CD4-positive, alpha-beta T cell (primary cell): Measurements from ENCODE around the gene ELFN2. TPM values are rescaled to one million over a fixed set of nuclear protein-coding genes. Genes with fewer than 3 reads are reported as not detected.

Experiments used
- ATAC-seq: fragments of 200-7000 bp; cut with Tn5 transposase; one replicate; pipeline ENCODE4 v1.10.0; 2022; ENCODE audit warnings: mild to moderate bottlenecking; ENCODE audit not compliant: poor library complexity
- CTCF ChIA-PET: fragments of 350-600 bp; sonication (Branson Sonifier 250); formaldehyde crosslinking; loops from one replicate; lab custom pipeline; 2021; ENCODE audit warnings: antibody characterized with exemption, inconsistent platforms; lab: Charles Lee
- POLR2A ChIA-PET: fragments of 350-600 bp; sonication (Branson Sonifier 250); formaldehyde crosslinking; loops from one replicate; lab custom pipeline; 2021; ENCODE audit warnings: antibody characterized with exemption, inconsistent platforms; lab: Charles Lee
- DNase-seq, 14 experiments: peaks; one replicate each; pipeline ENCODE4 v3.0.0-alpha.2; 2013 to 2020; ENCODE audit warnings: mixed read lengths in 2 of 14
- H3K27ac ChIP-seq, 2 donors: one replicate each; pipeline versions ENCODE4 v1.5.1 to v1.7.0; 2013; ENCODE audit warnings: low read length in 2 of 2, low read depth in 1 of 2, mild to moderate bottlenecking in 1 of 2
- H3K27me3 ChIP-seq, 2 experiments: 1 replicate in 1 of 2; 2 replicates in 1 of 2; pipeline versions ENCODE4 v1.6.1 to v1.7.0; 2013; ENCODE audit warnings: low read length in 2 of 2, control low read depth in 1 of 2, mild to moderate bottlenecking in 1 of 2, moderate library complexity in 1 of 2; ENCODE audit not compliant: insufficient read depth in 2 of 2, control insufficient read depth in 1 of 2
- H3K36me3 ChIP-seq: one replicate; pipeline ENCODE4 v1.6.1; 2013; ENCODE audit warnings: low read length, control low read depth; ENCODE audit not compliant: insufficient read depth
- H3K4me1 ChIP-seq: one replicate; pipeline ENCODE4 v1.6.1; 2013; ENCODE audit warnings: low read length, control low read depth; ENCODE audit not compliant: insufficient read depth
- H3K4me3 ChIP-seq: one replicate; pipeline ENCODE4 v1.5.1; 2013; ENCODE audit warnings: mild to moderate bottlenecking, low read length, moderate library complexity
- H3K9me3 ChIP-seq, 2 experiments: 1 replicate in 1 of 2; 2 replicates in 1 of 2; pipeline versions ENCODE4 v1.6.1 to v1.7.0; 2013; ENCODE audit warnings: low read length in 2 of 2, mild to moderate bottlenecking in 2 of 2, control low read depth in 1 of 2, moderate library complexity in 1 of 2; ENCODE audit not compliant: control insufficient read depth in 1 of 2, insufficient read depth in 1 of 2
- H3K27ac Mint-ChIP-seq: one replicate; pipeline ENCODE4 v1.8.0; 2020; ENCODE audit warnings: mixed read lengths
- H3K27me3 Mint-ChIP-seq: one replicate; pipeline ENCODE4 v1.8.0; 2021; ENCODE audit warnings: mixed read lengths
- H3K36me3 Mint-ChIP-seq: one replicate; pipeline ENCODE4 v1.8.0; 2021; ENCODE audit warnings: low read depth, mixed read lengths
- H3K4me1 Mint-ChIP-seq: one replicate; pipeline ENCODE4 v1.8.0; 2021; ENCODE audit warnings: low read depth, mixed read lengths
- H3K4me3 Mint-ChIP-seq: one replicate; pipeline ENCODE4 v1.8.0; 2020; ENCODE audit warnings: mild to moderate bottlenecking, mixed read lengths
- H3K9me3 Mint-ChIP-seq: one replicate; pipeline ENCODE4 v1.8.0; 2020; ENCODE audit warnings: mixed read lengths
- intact Hi-C, 2 experiments: fragments of 100-400 bp; cut with DNase I in 1 of 2; cut with micrococcal nuclease in 1 of 2; formaldehyde crosslinking; loops; one replicate each; pipeline versions ENCODE4 v1.15.1 to v1.9.0; 2023 to 2025; cut with DNase I, micrococcal nuclease
- total RNA-seq, 174 experiments: library from RNA in 2 of 174; stranded (reverse) in 2 of 174; gene quantifications; one replicate each; pipeline ENCODE4 v1.2.3 and lab custom pipeline; 2021 to 2026
- TF ChIP-seq, protein P1 (sequence below): fragments of 200-600 bp; IDR thresholded peaks from one replicate; pipeline ENCODE4 v1.8.0; 2022; ENCODE audit warnings: antibody characterized with exemption, mild to moderate bottlenecking

ELFN2 gene
- total RNA-seq, 2 experiments from 2014 or later: 0.05 to 0.20 TPM

DNA sequence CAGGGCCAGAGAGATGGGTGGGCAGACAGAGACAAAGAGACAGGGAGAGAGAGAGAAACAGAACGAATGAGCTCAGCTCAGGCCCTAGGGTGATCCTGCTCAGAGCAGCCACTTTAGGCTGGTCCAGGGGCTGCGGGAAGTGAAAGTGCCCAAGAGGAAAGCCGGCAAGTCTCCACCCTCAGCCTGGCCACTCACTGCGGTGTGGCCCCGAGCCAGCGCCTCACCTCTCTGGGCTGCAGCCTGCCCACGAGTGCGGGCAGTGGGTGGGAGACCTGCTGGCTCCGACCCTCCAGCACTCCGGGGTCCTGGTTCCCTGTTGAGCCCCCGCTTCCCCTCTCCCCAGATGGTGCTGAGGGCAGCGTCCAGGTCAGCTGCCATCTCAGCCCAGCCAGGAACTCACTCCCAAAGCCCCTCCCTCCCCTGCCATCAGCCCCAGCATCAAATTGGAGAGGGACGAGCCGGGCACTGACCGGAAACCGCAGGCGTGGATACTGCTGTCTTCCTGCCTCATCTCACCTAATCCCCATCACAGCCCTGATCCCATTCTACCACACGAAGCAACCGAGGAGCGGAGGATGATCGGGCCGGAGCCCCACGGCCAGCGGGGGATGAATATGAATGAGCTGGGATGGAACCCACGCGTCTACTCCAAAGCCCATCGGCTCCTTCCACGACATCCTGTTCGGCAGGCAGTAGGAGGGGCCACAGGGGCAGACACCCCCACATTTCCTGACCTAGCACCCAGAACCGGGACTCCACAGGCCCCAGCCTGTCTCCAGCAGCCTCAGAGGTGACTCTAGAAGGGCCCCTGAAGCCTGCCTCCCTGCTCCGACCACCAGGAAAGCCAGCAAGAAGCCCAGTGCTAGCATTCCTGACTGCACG, 16.9 kb downstream of the ELFN2 start:
- Histone ChIP-seq H3K9me3 (no peaks in the 10 kb centered on the region), H3K4me1 (peaks cover 12% of the 10 kb centered on the region), H3K4me3 (no peak overlapping the region), H3K36me3 (no peaks in the 10 kb centered on the region), H3K27me3 (peaks cover 4 to 14% of the 10 kb centered on the region in 2 experiments), H3K27ac (no peak overlapping the region)
- Mint-ChIP-seq H3K36me3 (no peaks in the 10 kb centered on the region), H3K27me3 (peaks cover 22% of the 10 kb centered on the region), H3K4me1 (no peaks in the 10 kb centered on the region), H3K4me3 (no peak overlapping the region), H3K27ac (no peak overlapping the region), H3K9me3 (no peaks in the 10 kb centered on the region)
- TF ChIP-seq, protein P1, sequence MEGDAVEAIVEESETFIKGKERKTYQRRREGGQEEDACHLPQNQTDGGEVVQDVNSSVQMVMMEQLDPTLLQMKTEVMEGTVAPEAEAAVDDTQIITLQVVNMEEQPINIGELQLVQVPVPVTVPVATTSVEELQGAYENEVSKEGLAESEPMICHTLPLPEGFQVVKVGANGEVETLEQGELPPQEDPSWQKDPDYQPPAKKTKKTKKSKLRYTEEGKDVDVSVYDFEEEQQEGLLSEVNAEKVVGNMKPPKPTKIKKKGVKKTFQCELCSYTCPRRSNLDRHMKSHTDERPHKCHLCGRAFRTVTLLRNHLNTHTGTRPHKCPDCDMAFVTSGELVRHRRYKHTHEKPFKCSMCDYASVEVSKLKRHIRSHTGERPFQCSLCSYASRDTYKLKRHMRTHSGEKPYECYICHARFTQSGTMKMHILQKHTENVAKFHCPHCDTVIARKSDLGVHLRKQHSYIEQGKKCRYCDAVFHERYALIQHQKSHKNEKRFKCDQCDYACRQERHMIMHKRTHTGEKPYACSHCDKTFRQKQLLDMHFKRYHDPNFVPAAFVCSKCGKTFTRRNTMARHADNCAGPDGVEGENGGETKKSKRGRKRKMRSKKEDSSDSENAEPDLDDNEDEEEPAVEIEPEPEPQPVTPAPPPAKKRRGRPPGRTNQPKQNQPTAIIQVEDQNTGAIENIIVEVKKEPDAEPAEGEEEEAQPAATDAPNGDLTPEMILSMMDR: no peak
- ChIA-PET CTCF (no interaction called here), POLR2A (no interaction called here)
- intact Hi-C loops: no loop called here
- DNase-seq (peak in 2 of 14 experiments; percentile 28), ATAC-seq (no peak)

DNA sequence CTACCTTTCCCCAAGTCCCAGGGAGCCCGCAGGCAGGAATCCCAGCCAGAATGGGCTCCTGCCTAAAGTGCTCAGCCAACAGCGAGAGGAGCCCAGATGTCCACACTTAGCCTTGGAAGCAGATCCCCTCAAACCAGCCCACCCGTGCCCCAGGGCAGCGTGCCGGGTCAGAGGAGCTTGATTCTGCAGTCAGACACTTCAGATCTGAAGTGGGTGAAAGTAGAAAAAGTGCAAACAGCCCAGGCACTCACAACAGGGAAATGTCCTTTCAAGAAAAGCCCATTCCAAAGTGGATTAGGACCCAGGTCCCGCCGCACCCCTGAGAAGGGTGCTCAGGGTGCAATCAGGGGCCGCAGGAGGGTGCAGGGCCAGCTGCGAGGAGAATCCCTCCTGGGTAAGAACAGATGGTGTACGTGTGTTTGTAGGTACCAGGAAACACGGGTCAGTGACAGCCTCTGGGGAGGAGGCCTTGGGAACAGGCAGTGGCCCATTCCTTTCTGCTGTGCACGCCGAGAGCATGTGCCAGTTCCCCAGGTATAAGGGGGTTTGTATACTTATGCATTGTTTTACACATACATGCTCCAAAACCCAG, 17.7 kb downstream of the ELFN2 start:
- Mint-ChIP-seq H3K36me3 (no peaks in the 10 kb centered on the region), H3K4me3 (no peak overlapping the region), H3K4me1 (no peaks in the 10 kb centered on the region), H3K9me3 (no peaks in the 10 kb centered on the region), H3K27ac (no peak overlapping the region), H3K27me3 (peaks cover 13% of the 10 kb centered on the region)
- ChIA-PET POLR2A (no interaction called here), CTCF (no interaction called here)
- Histone ChIP-seq H3K36me3 (no peaks in the 10 kb centered on the region), H3K27ac (no peak overlapping the region), H3K4me3 (no peak overlapping the region), H3K4me1 (peaks cover 12% of the 10 kb centered on the region), H3K27me3 (peaks cover 0 to 6% of the 10 kb centered on the region in 2 experiments), H3K9me3 (no peaks in the 10 kb centered on the region)
- no peak for DNase-seq
- intact Hi-C loops: no loop called here
- ATAC-seq: no peak
- TF ChIP-seq, protein P1: no peak

DNA sequence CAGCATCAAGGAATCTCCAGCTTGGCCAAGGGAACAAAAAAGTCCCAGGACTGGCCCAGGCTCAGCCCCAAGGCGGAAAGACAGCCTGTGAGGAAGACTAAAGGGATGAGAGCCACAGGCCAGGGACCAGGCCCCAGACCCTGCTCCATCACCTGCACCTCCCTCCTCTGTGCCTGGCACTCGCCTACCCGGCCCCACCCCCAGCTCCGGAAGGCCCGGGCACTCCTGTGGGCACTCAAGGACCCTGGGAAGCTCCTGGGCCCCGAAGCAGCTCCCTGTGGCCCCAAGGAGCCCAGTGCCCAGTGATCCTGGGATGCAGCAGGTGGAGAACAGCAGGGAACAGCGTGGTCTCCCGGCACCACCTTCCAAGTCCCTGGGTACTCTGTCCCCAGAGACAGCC, 18.2 kb downstream of the ELFN2 start:
- Histone ChIP-seq H3K27me3 (peaks cover 0 to 4% of the 10 kb centered on the region in 2 experiments), H3K9me3 (no peaks in the 10 kb centered on the region), H3K36me3 (no peaks in the 10 kb centered on the region), H3K4me3 (no peak overlapping the region), H3K4me1 (peaks cover 12% of the 10 kb centered on the region), H3K27ac (no peak overlapping the region)
- Mint-ChIP-seq H3K4me3 (no peak overlapping the region), H3K4me1 (no peaks in the 10 kb centered on the region), H3K36me3 (no peaks in the 10 kb centered on the region), H3K9me3 (no peaks in the 10 kb centered on the region), H3K27ac (no peak overlapping the region), H3K27me3 (peaks cover 8% of the 10 kb centered on the region)
- DNase-seq (no peak), ATAC-seq (no peak)
- intact Hi-C loops: no loop called here
- ChIA-PET POLR2A (no interaction called here), CTCF (no interaction called here)
- TF ChIP-seq, protein P1: no peak
